ENCODE results near the gene FGF14.

Gene FGF14

GRCh38 chr13:101930331-101930730 is 471.5 kb downstream of the FGF14 start:
- no peak overlapping the region for H2AFZ ChIP-seq (ENCODE audit: low read depth, low read length, severe bottlenecking)

GRCh38 chr13:101925731-101926130 is 476.1 kb downstream of the FGF14 start:
- no peak for TF ChIP-seq EZH2phosphoT487 (conservative IDR thresholded peaks at IDR 0.05; ENCODE audit: low read length)
- no peak for TF ChIP-seq CTCF (IDR thresholded peaks at IDR 0.05; ENCODE audit: insufficient read depth, low read length, poor library complexity, severe bottlenecking)
- no peaks in the 10 kb centered on the region for H3F3A ChIP-seq (ENCODE audit: insufficient read depth)

More at GRCh38 chr13:101930331-101930730, 471.5 kb downstream of the FGF14 start:
- no peak overlapping the region for H3K9ac ChIP-seq (ENCODE audit: low read length)
- H4K20me1 ChIP-seq (ENCODE audit: low read depth, low read length) = no peaks in the 10 kb centered on the region
- no peak overlapping the region for H3K27ac ChIP-seq (ENCODE audit: low read depth, low read length)
- no peaks in the 10 kb centered on the region for H3K9me2 ChIP-seq (replicated peaks; ENCODE audit: insufficient read depth, low read length)
- TF ChIP-seq CTCF (IDR thresholded peaks at IDR 0.05; ENCODE audit: insufficient read depth, low read length, poor library complexity, severe bottlenecking) (no peak), EZH2phosphoT487 (conservative IDR thresholded peaks at IDR 0.05; ENCODE audit: low read length) (no peak)
- no peaks in the 10 kb centered on the region for H3K79me2 ChIP-seq (ENCODE audit: insufficient read depth, low read length)
- no peaks in the 10 kb centered on the region for H3F3A ChIP-seq (ENCODE audit: insufficient read depth)
- no peaks in the 10 kb centered on the region for H3K9me3 ChIP-seq (ENCODE audit: insufficient read depth, low read length)
- H3K27me3 ChIP-seq (ENCODE audit: low read length) = no peaks in the 10 kb centered on the region
- H3K4me3 ChIP-seq (ENCODE audit: insufficient read depth, low read length, poor library complexity, severe bottlenecking) = no peak overlapping the region
- no peak overlapping the region for H3K4me2 ChIP-seq (ENCODE audit: low read depth, low read length, poor library complexity, severe bottlenecking)
- H3K36me3 ChIP-seq (ENCODE audit: low read length) = no peaks in the 10 kb centered on the region

GRCh38 chr13:101919541-101920181 is 482.2 kb downstream of the FGF14 start:
- Histone ChIP-seq H3F3A (ENCODE audit: insufficient read depth) (no peaks in the 10 kb centered on the region), H3K9ac (ENCODE audit: low read length) (no peak overlapping the region), H3K36me3 (ENCODE audit: low read length) (no peaks in the 10 kb centered on the region), H2AFZ (ENCODE audit: low read depth, low read length, severe bottlenecking) (no peak overlapping the region), H3K27me3 (ENCODE audit: low read length) (no peaks in the 10 kb centered on the region), H3K4me3 (ENCODE audit: insufficient read depth, low read length, poor library complexity, severe bottlenecking) (no peak overlapping the region), H3K27ac (ENCODE audit: low read depth, low read length) (no peak overlapping the region), H3K9me3 (ENCODE audit: insufficient read depth, low read length) (no peaks in the 10 kb centered on the region), H3K4me2 (ENCODE audit: low read depth, low read length, poor library complexity, severe bottlenecking) (no peak overlapping the region), H3K9me2 (replicated peaks; ENCODE audit: insufficient read depth, low read length) (no peaks in the 10 kb centered on the region), H3K79me2 (ENCODE audit: insufficient read depth, low read length) (no peaks in the 10 kb centered on the region), H4K20me1 (ENCODE audit: low read depth, low read length) (no peaks in the 10 kb centered on the region)
- TF ChIP-seq EZH2phosphoT487 (conservative IDR thresholded peaks at IDR 0.05; ENCODE audit: low read length) (no peak), CTCF (IDR thresholded peaks at IDR 0.05; ENCODE audit: insufficient read depth, low read length, poor library complexity, severe bottlenecking) (no peak)

More at GRCh38 chr13:101925731-101926130, 476.1 kb downstream of the FGF14 start:
- no peak overlapping the region for H3K4me2 ChIP-seq (ENCODE audit: low read depth, low read length, poor library complexity, severe bottlenecking)
- H3K9ac ChIP-seq (ENCODE audit: low read length) = no peak overlapping the region
- H4K20me1 ChIP-seq (ENCODE audit: low read depth, low read length) = no peaks in the 10 kb centered on the region
- H3K36me3 ChIP-seq (ENCODE audit: low read length) = no peaks in the 10 kb centered on the region
- no peak overlapping the region for H3K4me3 ChIP-seq (ENCODE audit: insufficient read depth, low read length, poor library complexity, severe bottlenecking)
- H3K27ac ChIP-seq (ENCODE audit: low read depth, low read length) = no peak overlapping the region
- no peaks in the 10 kb centered on the region for H3K79me2 ChIP-seq (ENCODE audit: insufficient read depth, low read length)
- H2AFZ ChIP-seq (ENCODE audit: low read depth, low read length, severe bottlenecking) = no peak overlapping the region
- H3K27me3 ChIP-seq (ENCODE audit: low read length) = no peaks in the 10 kb centered on the region
- no peaks in the 10 kb centered on the region for H3K9me3 ChIP-seq (ENCODE audit: insufficient read depth, low read length)
- no peaks in the 10 kb centered on the region for H3K9me2 ChIP-seq (replicated peaks; ENCODE audit: insufficient read depth, low read length)
